ENCODE results near the gene NEUROD2. TPM values are rescaled to one million over a fixed set of nuclear protein-coding genes. Genes with fewer than 3 reads are reported as not detected.

NEUROD2 gene
- total and polyA plus RNA-seq, 7 experiments from 2014 or later = not detected

GRCh38 chr17:39634384-39634871, 26.7 kb upstream of the NEUROD2 start:
- Mint-ChIP-seq H3K4me1 (peaks cover 34 to 53% (median 39%) of the 10 kb centered on the region in 7 donors), H3K9me3 (no peaks in the 10 kb centered on the region), H3K36me3 (peaks cover 0 to 3% (median 0%) of the 10 kb centered on the region in 5 donors), H3K4me3 (peak overlapping the region in 2 of 10 donors; percentile 3 to 12), H3K27me3 (peaks cover 0 to 19% (median 5%) of the 10 kb centered on the region in 5 donors), H3K27ac (peak overlapping the region in 4 of 9 donors; percentile 12 to 51 (median 32))
- ATAC-seq (peak; percentile 26), DNase-seq (peak in 6 of 9 donors; percentile 26 to 53 (median 42))
- Histone ChIP-seq H3K4me1 (ENCODE audit: control insufficient read depth in 2 of 2, insufficient read depth in 2 of 2, low read length in 2 of 2) (peaks cover 26 to 33% of the 10 kb centered on the region in 2 donors), H3K4me3 (ENCODE audit: low read length) (no peak overlapping the region), H3K27me3 (ENCODE audit: control insufficient read depth in 2 of 2, insufficient read depth in 2 of 2, low read length in 2 of 2) (no peaks in the 10 kb centered on the region), H3K9me3 (ENCODE audit: control insufficient read depth in 2 of 3, low read length in 3 of 3) (no peaks in the 10 kb centered on the region), H3K27ac (ENCODE audit: low read depth, low read length) (no peak overlapping the region), H3K36me3 (ENCODE audit: control insufficient read depth in 2 of 3, insufficient read depth in 3 of 3, low read length in 3 of 3) (peaks cover 0 to 6% (median 0%) of the 10 kb centered on the region in 3 experiments)
- CTCF ChIA-PET = interaction anchor here (0.6 to 10.7 kb wide), 13 partner anchors 9 to 1189 kb away, joined by 3 to 104 read pairs (median 4); partner anchors contain the start of gene PPP1R1B
- intact Hi-C loops (cut with micrococcal nuclease) = loop anchor here in 1 of 2 donors (1.0 kb wide), 2 partner anchors 12 to 34 kb away; partner anchors contain the start of gene PNMT
- POLR2A ChIA-PET = interaction anchor here (1.0 to 2.9 kb wide), 6 partner anchors 10 to 122 kb away, joined by 3 to 8 read pairs (median 4); partner anchors contain the start of genes PGAP3 and PNMT

DNA sequence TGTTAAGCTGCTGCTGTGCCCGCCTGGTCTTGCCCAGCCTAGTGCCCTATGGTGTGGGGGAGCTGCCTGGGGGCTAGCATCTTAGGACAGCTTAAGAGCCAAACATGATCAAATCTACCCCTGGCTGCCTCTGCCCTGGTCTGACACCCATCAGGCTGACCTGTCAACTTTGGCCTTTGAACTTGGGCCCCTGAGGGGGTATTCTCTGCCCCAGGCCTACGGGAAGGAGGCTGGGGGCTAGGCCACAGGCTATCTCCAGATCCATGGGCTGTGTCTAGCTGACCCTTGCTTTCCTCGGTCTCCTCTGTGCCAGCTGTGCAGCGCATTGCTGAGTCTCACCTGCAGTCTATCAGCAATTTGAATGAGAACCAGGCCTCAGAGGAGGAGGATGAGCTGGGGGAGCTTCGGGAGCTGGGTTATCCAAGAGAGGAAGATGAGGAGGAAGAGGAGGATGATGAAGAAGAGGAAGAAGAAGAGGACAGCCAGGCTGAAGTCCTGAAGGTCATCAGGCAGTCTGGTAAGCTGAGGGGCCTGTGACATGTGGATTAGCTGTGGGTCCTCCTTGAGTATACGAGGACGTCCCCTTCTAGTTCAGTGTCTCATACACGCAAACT, 26.0 kb upstream of the NEUROD2 start:
- Mint-ChIP-seq H3K4me3 (no peak overlapping the region), H3K4me1 (peaks cover 28 to 45% (median 33%) of the 10 kb centered on the region in 7 donors), H3K27me3 (peaks cover 0 to 26% (median 6%) of the 10 kb centered on the region in 5 donors), H3K36me3 (peaks cover 0 to 2% (median 0%) of the 10 kb centered on the region in 5 donors), H3K27ac (peak overlapping the region in 1 of 9 donors; percentile 63), H3K9me3 (no peaks in the 10 kb centered on the region)
- no peak for DNase-seq
- Histone ChIP-seq H3K4me3 (ENCODE audit: low read length) (no peak overlapping the region), H3K9me3 (ENCODE audit: control insufficient read depth in 2 of 3, low read length in 3 of 3) (no peaks in the 10 kb centered on the region), H3K36me3 (ENCODE audit: control insufficient read depth in 2 of 3, insufficient read depth in 3 of 3, low read length in 3 of 3) (peaks cover 0 to 6% (median 0%) of the 10 kb centered on the region in 3 experiments), H3K27ac (ENCODE audit: low read depth, low read length) (no peak overlapping the region), H3K4me1 (ENCODE audit: control insufficient read depth in 2 of 2, insufficient read depth in 2 of 2, low read length in 2 of 2) (peaks cover 19 to 26% of the 10 kb centered on the region in 2 donors), H3K27me3 (ENCODE audit: control insufficient read depth in 2 of 2, insufficient read depth in 2 of 2, low read length in 2 of 2) (no peaks in the 10 kb centered on the region)
- intact Hi-C loops (cut with micrococcal nuclease) = loop anchor here in 1 of 2 donors (1.0 kb wide), 2 partner anchors 11 to 35 kb away; partner anchors contain the start of gene PNMT
- ChIA-PET POLR2A (interaction anchor here (1.0 to 2.9 kb wide), 3 partner anchors 9 to 96 kb away, joined by 3 to 6 read pairs (median 4); partner anchors contain the start of gene MIEN1), CTCF (interaction anchor here (0.6 to 10.7 kb wide), 9 partner anchors 11 to 321 kb away, joined by 3 to 104 read pairs (median 4); partner anchors contain the start of gene PPP1R1B)
- ATAC-seq = no peak

GRCh38 chr17:39632153-39632941, 24.6 kb upstream of the NEUROD2 start:
- Histone ChIP-seq H3K27me3 (ENCODE audit: control insufficient read depth in 2 of 2, insufficient read depth in 2 of 2, low read length in 2 of 2) (no peaks in the 10 kb centered on the region), H3K36me3 (ENCODE audit: control insufficient read depth in 2 of 3, insufficient read depth in 3 of 3, low read length in 3 of 3) (peaks cover 0 to 5% (median 0%) of the 10 kb centered on the region in 3 experiments), H3K27ac (ENCODE audit: low read depth, low read length) (no peak overlapping the region), H3K4me3 (ENCODE audit: low read length) (no peak overlapping the region), H3K4me1 (ENCODE audit: control insufficient read depth in 2 of 2, insufficient read depth in 2 of 2, low read length in 2 of 2) (peaks cover 11 to 15% of the 10 kb centered on the region in 2 donors), H3K9me3 (ENCODE audit: control insufficient read depth in 2 of 3, low read length in 3 of 3) (no peaks in the 10 kb centered on the region)
- no peak for DNase-seq
- Mint-ChIP-seq H3K36me3 (no peaks in the 10 kb centered on the region), H3K4me1 (peaks cover 16 to 32% (median 21%) of the 10 kb centered on the region in 7 donors), H3K4me3 (no peak overlapping the region), H3K9me3 (no peaks in the 10 kb centered on the region), H3K27ac (no peak overlapping the region), H3K27me3 (peaks cover 5 to 39% (median 13%) of the 10 kb centered on the region in 5 donors)
- intact Hi-C loops (cut with micrococcal nuclease) = no loop called here
- no peak for ATAC-seq
- ChIA-PET CTCF (interaction anchor here (0.8 to 10.7 kb wide), 5 partner anchors 10 to 39 kb away, joined by 3 to 104 read pairs (median 5); partner anchors contain the start of gene PPP1R1B), POLR2A (interaction anchor here (2.9 kb wide), 1 partner anchor 8 kb away, joined by 6 read pairs; no protein-coding TSS in a partner anchor)

- no peaks in the 10 kb centered on the region for H3K9me3 ChIP-seq (ENCODE audit: control insufficient read depth in 2 of 3, low read length in 3 of 3)
- H3K9me3 Mint-ChIP-seq = no peaks in the 10 kb centered on the region
- no peaks in the 10 kb centered on the region for H3K36me3 ChIP-seq (ENCODE audit: control insufficient read depth in 2 of 3, insufficient read depth in 3 of 3, low read length in 3 of 3)
- no peak for DNase-seq
- H3K36me3 Mint-ChIP-seq = no peaks in the 10 kb centered on the region
- POLR2A ChIA-PET = interaction anchor here (1.4 kb wide), 1 partner anchor 10 kb away, joined by 7 read pairs; no protein-coding TSS in a partner anchor
- CTCF ChIA-PET = interaction anchor here (0.6 to 10.7 kb wide), 6 partner anchors 9 to 99 kb away, joined by 3 to 104 read pairs (median 4); partner anchors contain the start of genes MIEN1 and PPP1R1B
- peaks cover 5 to 44% (median 16%) of the 10 kb centered on the region in 5 donors for H3K27me3 Mint-ChIP-seq
- H3K4me1 ChIP-seq (ENCODE audit: control insufficient read depth in 2 of 2, insufficient read depth in 2 of 2, low read length in 2 of 2) = peaks cover 11 to 12% of the 10 kb centered on the region in 2 donors
- H3K4me3 ChIP-seq (ENCODE audit: low read length) = no peak overlapping the region
- ATAC-seq = no peak
- H3K27ac ChIP-seq (ENCODE audit: low read depth, low read length) = no peak overlapping the region
- H3K27me3 ChIP-seq (ENCODE audit: control insufficient read depth in 2 of 2, insufficient read depth in 2 of 2, low read length in 2 of 2) = peaks cover 1 to 2% of the 10 kb centered on the region in 2 donors
- intact Hi-C loops (cut with micrococcal nuclease) = no loop called here
- peak overlapping the region in 1 of 9 donors; percentile 21 for H3K27ac Mint-ChIP-seq
- peaks cover 12 to 32% (median 21%) of the 10 kb centered on the region in 7 donors for H3K4me1 Mint-ChIP-seq
- H3K4me3 Mint-ChIP-seq = no peak overlapping the region
These were observed 23.7 kb upstream of the NEUROD2 start for GRCh38 chr17:39631403-39631802.

DNA sequence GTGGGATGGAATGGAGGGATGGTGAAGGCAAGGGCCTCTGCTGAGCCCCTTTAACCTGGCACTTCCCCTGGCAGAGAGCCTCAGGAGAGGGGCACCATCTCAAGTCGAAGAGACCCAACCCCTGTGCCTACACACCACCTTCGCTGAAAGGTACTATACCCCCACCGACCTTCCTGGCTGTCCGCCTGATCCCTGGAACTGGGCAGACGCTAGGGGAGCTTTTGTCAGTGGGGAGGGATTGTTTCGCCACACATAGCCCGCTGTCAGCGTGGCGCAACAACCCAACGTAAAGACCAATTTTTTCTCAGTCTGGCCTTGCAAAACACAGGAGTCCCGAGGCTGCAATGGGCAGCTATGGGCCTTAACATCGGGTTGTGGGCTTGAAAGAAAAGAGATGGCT, 22.2 kb upstream of the NEUROD2 start:
- H3K4me3 ChIP-seq (ENCODE audit: low read length) = no peak overlapping the region
- peaks cover 5 to 8% of the 10 kb centered on the region in 2 donors for H3K4me1 ChIP-seq (ENCODE audit: control insufficient read depth in 2 of 2, insufficient read depth in 2 of 2, low read length in 2 of 2)
- no peak overlapping the region for H3K27ac ChIP-seq (ENCODE audit: low read depth, low read length)
- ChIA-PET CTCF (no interaction called here), POLR2A (no interaction called here)
- H3K9me3 ChIP-seq (ENCODE audit: control insufficient read depth in 2 of 3, low read length in 3 of 3) = no peaks in the 10 kb centered on the region
- Mint-ChIP-seq H3K4me1 (peaks cover 5 to 30% (median 19%) of the 10 kb centered on the region in 7 donors), H3K27ac (no peak overlapping the region), H3K4me3 (no peak overlapping the region), H3K36me3 (no peaks in the 10 kb centered on the region), H3K27me3 (peaks cover 10 to 59% (median 29%) of the 10 kb centered on the region in 5 donors), H3K9me3 (peaks cover 0 to 1% (median 0%) of the 10 kb centered on the region in 11 donors)
- H3K36me3 ChIP-seq (ENCODE audit: control insufficient read depth in 2 of 3, insufficient read depth in 3 of 3, low read length in 3 of 3) = no peaks in the 10 kb centered on the region
- H3K27me3 ChIP-seq (ENCODE audit: control insufficient read depth in 2 of 2, insufficient read depth in 2 of 2, low read length in 2 of 2) = peaks cover 3 to 4% of the 10 kb centered on the region in 2 donors
- no peak for DNase-seq
- intact Hi-C loops (cut with micrococcal nuclease) = no loop called here
- ATAC-seq = no peak

DNA sequence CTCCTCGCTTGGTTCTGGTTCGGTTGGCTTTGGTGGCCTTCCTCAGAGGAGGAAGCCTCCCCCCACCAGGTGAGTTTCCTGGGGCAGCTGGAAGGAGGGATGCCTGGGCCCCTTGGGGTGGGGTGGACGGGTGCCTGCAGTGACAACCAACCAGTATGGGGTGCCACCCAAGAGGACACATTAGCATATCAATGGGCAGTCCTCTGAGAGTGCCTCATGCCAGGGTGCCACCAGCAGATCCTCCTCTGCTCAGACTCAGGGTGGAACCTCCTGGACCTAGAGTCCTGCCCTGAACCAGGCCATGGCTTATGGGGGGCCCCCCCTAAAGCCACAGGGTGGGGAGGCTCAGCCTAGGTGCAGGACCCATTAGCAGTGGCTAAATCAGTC, 21.8 kb upstream of the NEUROD2 start:
- ChIA-PET CTCF (interaction anchor here (0.6 kb wide), 2 partner anchors 14 to 335 kb away, joined by 3 to 4 read pairs; no protein-coding TSS in a partner anchor), POLR2A (interaction anchor here (1.5 kb wide), 1 partner anchor 39 kb away, joined by 3 read pairs; the partner anchor contains the start of gene PNMT)
- Histone ChIP-seq H3K36me3 (ENCODE audit: control insufficient read depth in 2 of 3, insufficient read depth in 3 of 3, low read length in 3 of 3) (no peaks in the 10 kb centered on the region), H3K4me1 (ENCODE audit: control insufficient read depth in 2 of 2, insufficient read depth in 2 of 2, low read length in 2 of 2) (peaks cover under 1 to 8% of the 10 kb centered on the region in 2 donors), H3K27ac (ENCODE audit: low read depth, low read length) (no peak overlapping the region), H3K27me3 (ENCODE audit: control insufficient read depth in 2 of 2, insufficient read depth in 2 of 2, low read length in 2 of 2) (peaks cover 3 to 4% of the 10 kb centered on the region in 2 donors), H3K4me3 (ENCODE audit: low read length) (no peak overlapping the region), H3K9me3 (ENCODE audit: control insufficient read depth in 2 of 3, low read length in 3 of 3) (no peaks in the 10 kb centered on the region)
- Mint-ChIP-seq H3K4me3 (peak overlapping the region in 1 of 10 donors; percentile 34), H3K27ac (no peak overlapping the region), H3K4me1 (peaks cover 5 to 29% (median 21%) of the 10 kb centered on the region in 7 donors), H3K27me3 (peaks cover 10 to 64% (median 32%) of the 10 kb centered on the region in 5 donors), H3K9me3 (peaks cover 0 to 1% (median 0%) of the 10 kb centered on the region in 11 donors), H3K36me3 (no peaks in the 10 kb centered on the region)
- ATAC-seq = no peak
- intact Hi-C loops (cut with micrococcal nuclease) = no loop called here
- DNase-seq = no peak

All from naive thymus-derived CD4-positive, alpha-beta T cell (primary cell).